Measurements from ENCODE around the gene LRRC73.

GRCh38 chr6:43506667-43507471, 3.3 kb downstream of the LRRC73 start:
- TF ChIP-seq CREB1 (IDR thresholded peaks at IDR 0.05; ENCODE audit: low read depth), result no peak
- TF ChIP-seq TCF12 (IDR thresholded peaks at IDR 0.05; ENCODE audit: low read depth), result no peak
- no peak for TF ChIP-seq ZBTB7A (IDR thresholded peaks at IDR 0.05; ENCODE audit: low read depth)
- TF ChIP-seq RAD21 (IDR thresholded peaks at IDR 0.05; ENCODE audit: low read depth), result peak; percentile 94
- TF ChIP-seq REST (IDR thresholded peaks at IDR 0.05; ENCODE audit: low read depth), result no peak
- no peak for TF ChIP-seq YY1 (IDR thresholded peaks at IDR 0.05; ENCODE audit: low read depth)
- no peak for TF ChIP-seq MAX (IDR thresholded peaks at IDR 0.05)
- no peak for TF ChIP-seq EGR1 (IDR thresholded peaks at IDR 0.05)
